Inflammatory macrophage treated with lipopolysaccharide for 4 hours (primary cell): ENCODE measurements around the gene CARD10.
"Not testable (repeated sequence)": the region's sequence is repeated elsewhere in the genome, so short reads cannot be mapped to it uniquely, and the experiment has no call there.

Experiments used
- DNase-seq: peaks from one replicate; pipeline ENCODE4 v3.0.0-alpha.2; 2020

CARD10 gene

GRCh38 chr22:37552524-37553163 is 33.4 kb upstream of the CARD10 start:
- no peak for DNase-seq

- DNase-seq, result no peak
These were observed 32.8 kb upstream of the CARD10 start for GRCh38 chr22:37551981-37552380.

GRCh38 chr22:37550921-37551320 is 31.7 kb upstream of the CARD10 start:
- not testable (repeated sequence) for DNase-seq

- DNase-seq, result no peak
These were observed 30.5 kb upstream of the CARD10 start for GRCh38 chr22:37549704-37550059.

GRCh38 chr22:37547251-37547741 is 28.1 kb upstream of the CARD10 start:
- no peak for DNase-seq

GRCh38 chr22:37546437-37547250 is 27.4 kb upstream of the CARD10 start:
- DNase-seq, result no peak

GRCh38 chr22:37545703-37546436 is 26.7 kb upstream of the CARD10 start:
- no peak for DNase-seq

- peak; percentile 72 for DNase-seq
These were observed 25.9 kb upstream of the CARD10 start for GRCh38 chr22:37544955-37545702.

GRCh38 chr22:37542959-37543358 is 23.7 kb upstream of the CARD10 start:
- DNase-seq, result no peak

GRCh38 chr22:37542416-37542815 is 23.2 kb upstream of the CARD10 start:
- peak; percentile 64 for DNase-seq

GRCh38 chr22:37539790-37540189 is 20.6 kb upstream of the CARD10 start:
- not testable (repeated sequence) for DNase-seq

GRCh38 chr22:37538590-37539357 is 19.6 kb upstream of the CARD10 start:
- peak; percentile 96 for DNase-seq

- no peak for DNase-seq
These were observed 15.9 kb upstream of the CARD10 start for GRCh38 chr22:37535159-37535558.

- DNase-seq, result no peak
These were observed 15.2 kb upstream of the CARD10 start for GRCh38 chr22:37534445-37534844.

- peak; percentile 63 for DNase-seq
These were observed 14.8 kb upstream of the CARD10 start for GRCh38 chr22:37533995-37534394.

- DNase-seq, result peak; percentile 24
These were observed 10.6 kb upstream of the CARD10 start for GRCh38 chr22:37529652-37530345.

- not testable (repeated sequence) for DNase-seq
These were observed 8.7 kb upstream of the CARD10 start for GRCh38 chr22:37527952-37528351.

GRCh38 chr22:37527081-37527752 is 8.0 kb upstream of the CARD10 start:
- not testable (repeated sequence) for DNase-seq

GRCh38 chr22:37526376-37526775 is 7.2 kb upstream of the CARD10 start:
- DNase-seq, result no peak

GRCh38 chr22:37525746-37526350 is 6.6 kb upstream of the CARD10 start:
- DNase-seq, result no peak
